ENCODE data around the gene SRGAP1.
"Not testable (repeated sequence)": the region's sequence is repeated elsewhere in the genome, so short reads cannot be mapped to it uniquely, and the experiment has no call there.

SRGAP1 gene

DNA sequence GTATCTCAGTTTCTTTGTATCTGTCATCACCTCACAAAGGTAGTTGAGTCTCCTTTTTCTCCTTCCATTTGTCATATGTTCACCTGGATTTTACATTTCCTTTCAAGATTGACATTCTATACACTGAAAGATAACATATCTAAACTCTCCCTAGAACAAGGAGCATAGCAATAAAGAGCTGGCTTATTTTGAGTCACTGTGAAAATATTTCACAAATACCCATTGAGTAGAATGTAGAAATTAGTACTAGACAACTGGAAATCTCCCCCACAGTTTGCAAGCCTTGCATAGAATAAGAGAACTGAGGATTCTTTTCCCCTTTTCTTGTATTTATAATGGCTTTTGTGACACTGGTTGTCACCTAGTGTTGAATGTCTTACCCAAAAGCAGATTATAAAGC, 266.4 kb downstream of the SRGAP1 start:
- no peaks in the 10 kb centered on the region for H3K4me1 ChIP-seq (ENCODE audit: control insufficient read depth in 1 of 2, insufficient read depth in 2 of 2, low read length in 2 of 2)

DNA sequence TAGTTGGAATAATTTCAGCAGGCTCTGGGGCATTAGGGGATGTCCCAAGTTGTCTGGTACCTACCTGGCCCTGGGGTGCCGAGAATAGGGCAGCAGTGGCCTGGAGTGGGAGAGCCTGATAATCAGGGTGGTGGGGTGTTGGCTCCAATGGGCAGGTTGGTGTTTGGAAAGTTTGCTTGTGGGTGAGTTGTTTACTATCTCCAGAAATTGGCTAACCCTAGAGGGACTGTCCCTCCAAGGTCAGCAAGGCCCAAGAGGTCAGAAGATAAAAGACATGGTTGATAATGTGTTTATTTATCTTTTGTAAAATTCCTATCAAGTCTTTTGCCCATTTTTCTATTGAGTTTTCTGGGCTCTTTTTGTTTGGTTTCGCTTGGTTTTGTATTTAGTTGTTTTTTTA, 272.5 kb downstream of the SRGAP1 start:
- Histone ChIP-seq H3K4me2 (ENCODE audit: low read length) (no peak overlapping the region), H3K36me3 (ENCODE audit: control insufficient read depth in 1 of 2, insufficient read depth in 2 of 2, low read length in 2 of 2) (no peaks in the 10 kb centered on the region), H4K12ac (ENCODE audit: low read depth, low read length) (no peak overlapping the region), H3K4me1 (ENCODE audit: control insufficient read depth in 1 of 2, insufficient read depth in 2 of 2, low read length in 2 of 2) (no peaks in the 10 kb centered on the region), H3K4ac (ENCODE audit: low read depth, low read length) (no peak overlapping the region), H2BK120ac (ENCODE audit: insufficient read depth, low read length, poor library complexity) (no peak overlapping the region), H3K18ac (ENCODE audit: low read length) (no peak overlapping the region), H2AK5ac (ENCODE audit: low read length) (no peak overlapping the region), H2BK12ac (ENCODE audit: low read length) (no peak overlapping the region), H2AFZ (ENCODE audit: insufficient read depth, low read length, poor library complexity) (no peak overlapping the region), H3K9ac (ENCODE audit: low read length) (peak overlapping the region; percentile 34), H3K27me3 (ENCODE audit: insufficient read depth, low read length) (no peaks in the 10 kb centered on the region), H3K27ac (ENCODE audit: low read depth, low read length) (no peak overlapping the region), H4K8ac (ENCODE audit: low read depth, low read length) (no peak overlapping the region), H3K79me2 (ENCODE audit: control insufficient read depth, insufficient read depth, low read length, poor library complexity) (no peaks in the 10 kb centered on the region), H3K9me3 (ENCODE audit: insufficient read depth, low read depth, low read length) (no peaks in the 10 kb centered on the region), H3K79me1 (ENCODE audit: low read length) (no peaks in the 10 kb centered on the region), H4K91ac (ENCODE audit: low read depth, low read length) (no peak overlapping the region), H3K14ac (ENCODE audit: low read length) (no peak overlapping the region), H3K4me3 (ENCODE audit: low read depth, low read length) (no peak overlapping the region), H3K23ac (ENCODE audit: low read length) (no peak overlapping the region), H2BK5ac (ENCODE audit: low read depth, low read length, poor library complexity) (no peak overlapping the region)
- WGBS (ENCODE audit: extremely low coverage, insufficient coverage, insufficient read length): no CpG with 5 or more reads among the region's 2 CpGs
- no peak for DNase-seq

More for the DNA sequence above, 266.4 kb downstream of the SRGAP1 start:
- Histone ChIP-seq H3K36me3 (ENCODE audit: control insufficient read depth in 1 of 2, insufficient read depth in 2 of 2, low read length in 2 of 2) (no peaks in the 10 kb centered on the region), H3K27ac (ENCODE audit: low read depth, low read length) (no peak overlapping the region), H3K23ac (ENCODE audit: low read length) (no peak overlapping the region), H2BK120ac (ENCODE audit: insufficient read depth, low read length, poor library complexity) (no peak overlapping the region), H3K79me1 (ENCODE audit: low read length) (no peaks in the 10 kb centered on the region), H3K14ac (ENCODE audit: low read length) (no peak overlapping the region), H2BK5ac (ENCODE audit: low read depth, low read length, poor library complexity) (no peak overlapping the region), H3K27me3 (ENCODE audit: insufficient read depth, low read length) (no peaks in the 10 kb centered on the region), H2AK5ac (ENCODE audit: low read length) (no peak overlapping the region), H4K91ac (ENCODE audit: low read depth, low read length) (no peak overlapping the region), H3K9ac (ENCODE audit: low read length) (no peak overlapping the region), H2BK12ac (ENCODE audit: low read length) (no peak overlapping the region), H4K8ac (ENCODE audit: low read depth, low read length) (no peak overlapping the region), H2AFZ (ENCODE audit: insufficient read depth, low read length, poor library complexity) (no peak overlapping the region), H3K79me2 (ENCODE audit: control insufficient read depth, insufficient read depth, low read length, poor library complexity) (no peaks in the 10 kb centered on the region), H3K4me2 (ENCODE audit: low read length) (no peak overlapping the region), H3K4me3 (ENCODE audit: low read depth, low read length) (no peak overlapping the region), H4K12ac (ENCODE audit: low read depth, low read length) (no peak overlapping the region), H3K9me3 (ENCODE audit: insufficient read depth, low read depth, low read length) (no peaks in the 10 kb centered on the region), H3K18ac (ENCODE audit: low read length) (no peak overlapping the region), H3K4ac (ENCODE audit: low read depth, low read length) (no peak overlapping the region)
- DNase-seq: peak in 1 of 2 donors; percentile 14

DNA sequence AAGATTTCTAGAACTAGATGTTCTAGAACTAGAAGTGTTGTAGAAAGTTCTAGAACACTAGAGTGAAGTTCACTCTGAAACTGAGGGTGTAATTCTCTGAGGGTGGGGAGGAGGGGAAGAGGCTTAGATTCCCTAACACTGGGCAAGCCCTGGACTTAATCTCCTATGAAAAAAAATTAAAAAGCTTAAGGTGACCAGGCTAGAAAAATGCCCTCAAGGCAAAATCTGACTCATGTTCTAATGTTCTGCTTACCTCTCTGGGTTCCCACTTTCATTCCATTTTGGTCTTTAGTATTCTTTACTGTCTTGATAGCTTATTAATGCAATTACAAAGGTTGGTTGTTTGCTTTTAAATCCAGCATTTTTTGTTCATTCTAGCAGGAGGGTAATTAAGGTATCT, 276.1 kb downstream of the SRGAP1 start:
- Histone ChIP-seq H3K4me1 (ENCODE audit: control insufficient read depth in 1 of 2, insufficient read depth in 2 of 2, low read length in 2 of 2) (no peaks in the 10 kb centered on the region), H3K27ac (ENCODE audit: low read depth, low read length) (no peak overlapping the region), H3K9ac (ENCODE audit: low read length) (no peak overlapping the region), H2AFZ (ENCODE audit: insufficient read depth, low read length, poor library complexity) (no peak overlapping the region), H3K14ac (ENCODE audit: low read length) (no peak overlapping the region), H3K79me2 (ENCODE audit: control insufficient read depth, insufficient read depth, low read length, poor library complexity) (no peaks in the 10 kb centered on the region), H3K9me3 (ENCODE audit: insufficient read depth, low read depth, low read length) (no peaks in the 10 kb centered on the region), H3K4me2 (ENCODE audit: low read length) (no peak overlapping the region), H4K91ac (ENCODE audit: low read depth, low read length) (no peak overlapping the region), H2BK12ac (ENCODE audit: low read length) (no peak overlapping the region), H3K79me1 (ENCODE audit: low read length) (no peaks in the 10 kb centered on the region), H3K4ac (ENCODE audit: low read depth, low read length) (no peak overlapping the region), H3K18ac (ENCODE audit: low read length) (no peak overlapping the region), H4K12ac (ENCODE audit: low read depth, low read length) (no peak overlapping the region), H3K36me3 (ENCODE audit: control insufficient read depth in 1 of 2, insufficient read depth in 2 of 2, low read length in 2 of 2) (no peaks in the 10 kb centered on the region), H2AK5ac (ENCODE audit: low read length) (no peak overlapping the region), H2BK5ac (ENCODE audit: low read depth, low read length, poor library complexity) (no peak overlapping the region), H3K4me3 (ENCODE audit: low read depth, low read length) (no peak overlapping the region), H4K8ac (ENCODE audit: low read depth, low read length) (no peak overlapping the region), H3K27me3 (ENCODE audit: insufficient read depth, low read length) (no peaks in the 10 kb centered on the region), H3K23ac (ENCODE audit: low read length) (no peak overlapping the region), H2BK120ac (ENCODE audit: insufficient read depth, low read length, poor library complexity) (no peak overlapping the region)
- DNase-seq: peak in 1 of 2 donors; percentile 76

DNA sequence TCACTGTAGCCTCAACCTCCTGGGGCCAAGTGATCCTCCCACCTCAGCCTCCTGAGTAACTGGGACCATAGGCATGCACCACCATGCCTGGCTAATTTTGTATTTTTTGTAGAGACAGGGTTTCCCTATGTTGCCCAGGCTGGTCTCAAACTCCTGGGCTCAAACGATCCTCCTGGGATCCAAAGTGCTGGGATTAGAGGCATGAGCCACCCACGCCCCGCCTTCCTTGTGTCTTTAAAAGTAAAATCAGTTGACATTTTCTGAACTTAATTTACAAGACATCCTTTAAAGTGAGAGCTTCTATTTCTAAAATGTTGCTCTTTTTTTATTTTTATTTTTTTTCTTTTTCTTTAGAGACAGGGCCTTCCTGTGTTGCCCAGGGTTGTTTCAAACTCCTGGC, 276.6 kb downstream of the SRGAP1 start:
- not testable (repeated sequence) for H3K79me1 ChIP-seq (ENCODE audit: low read length); H2BK120ac ChIP-seq (ENCODE audit: insufficient read depth, low read length, poor library complexity); H4K12ac ChIP-seq (ENCODE audit: low read depth, low read length); H2AFZ ChIP-seq (ENCODE audit: insufficient read depth, low read length, poor library complexity); H3K4ac ChIP-seq (ENCODE audit: low read depth, low read length); H3K14ac ChIP-seq (ENCODE audit: low read length); DNase-seq; H4K8ac ChIP-seq (ENCODE audit: low read depth, low read length); H3K9ac ChIP-seq (ENCODE audit: low read length); H3K27ac ChIP-seq (ENCODE audit: low read depth, low read length); H3K4me1 ChIP-seq (ENCODE audit: control insufficient read depth in 1 of 2, insufficient read depth in 2 of 2, low read length in 2 of 2); H3K4me3 ChIP-seq (ENCODE audit: low read depth, low read length); H3K36me3 ChIP-seq (ENCODE audit: control insufficient read depth in 1 of 2, insufficient read depth in 2 of 2, low read length in 2 of 2); H4K91ac ChIP-seq (ENCODE audit: low read depth, low read length); H2AK5ac ChIP-seq (ENCODE audit: low read length); H3K4me2 ChIP-seq (ENCODE audit: low read length); H2BK5ac ChIP-seq (ENCODE audit: low read depth, low read length, poor library complexity); H3K18ac ChIP-seq (ENCODE audit: low read length); H2BK12ac ChIP-seq (ENCODE audit: low read length); H3K9me3 ChIP-seq (ENCODE audit: insufficient read depth, low read depth, low read length); H3K23ac ChIP-seq (ENCODE audit: low read length); H3K27me3 ChIP-seq (ENCODE audit: insufficient read depth, low read length); H3K79me2 ChIP-seq (ENCODE audit: control insufficient read depth, insufficient read depth, low read length, poor library complexity)
- no CpG with 5 or more reads among the region's 3 CpGs for WGBS (ENCODE audit: extremely low coverage, insufficient coverage, insufficient read length)

DNA sequence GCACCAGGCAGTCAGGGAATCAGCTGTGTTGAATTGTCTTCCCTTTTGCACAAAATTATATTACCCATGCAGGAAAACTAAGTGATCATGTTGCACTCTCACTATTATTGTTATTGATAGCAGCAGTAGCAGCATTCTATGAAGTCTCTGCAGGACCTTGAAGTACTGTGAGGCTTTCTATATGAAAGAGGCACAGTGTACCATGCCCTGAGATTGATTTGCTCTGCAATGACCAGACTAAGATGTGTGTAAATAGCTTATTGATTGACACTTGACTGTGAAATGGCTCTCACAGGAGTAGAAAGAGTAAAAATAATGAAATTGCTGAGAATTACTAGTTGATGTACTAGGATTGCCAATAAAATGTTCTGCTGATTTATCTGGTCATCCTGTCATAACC, 277.7 kb downstream of the SRGAP1 start:
- Histone ChIP-seq H2AK5ac (ENCODE audit: low read length) (no peak overlapping the region), H3K23ac (ENCODE audit: low read length) (no peak overlapping the region), H3K27me3 (ENCODE audit: insufficient read depth, low read length) (no peaks in the 10 kb centered on the region), H4K8ac (ENCODE audit: low read depth, low read length) (no peak overlapping the region), H3K79me1 (ENCODE audit: low read length) (no peaks in the 10 kb centered on the region), H3K4ac (ENCODE audit: low read depth, low read length) (no peak overlapping the region), H2BK120ac (ENCODE audit: insufficient read depth, low read length, poor library complexity) (no peak overlapping the region), H4K91ac (ENCODE audit: low read depth, low read length) (no peak overlapping the region), H3K4me1 (ENCODE audit: control insufficient read depth in 1 of 2, insufficient read depth in 2 of 2, low read length in 2 of 2) (no peaks in the 10 kb centered on the region), H4K12ac (ENCODE audit: low read depth, low read length) (no peak overlapping the region), H2BK5ac (ENCODE audit: low read depth, low read length, poor library complexity) (no peak overlapping the region), H3K36me3 (ENCODE audit: control insufficient read depth in 1 of 2, insufficient read depth in 2 of 2, low read length in 2 of 2) (no peaks in the 10 kb centered on the region), H3K4me2 (ENCODE audit: low read length) (no peak overlapping the region), H2AFZ (ENCODE audit: insufficient read depth, low read length, poor library complexity) (no peak overlapping the region), H3K4me3 (ENCODE audit: low read depth, low read length) (no peak overlapping the region), H3K14ac (ENCODE audit: low read length) (no peak overlapping the region), H3K27ac (ENCODE audit: low read depth, low read length) (no peak overlapping the region), H2BK12ac (ENCODE audit: low read length) (no peak overlapping the region), H3K79me2 (ENCODE audit: control insufficient read depth, insufficient read depth, low read length, poor library complexity) (no peaks in the 10 kb centered on the region), H3K18ac (ENCODE audit: low read length) (no peak overlapping the region), H3K9ac (ENCODE audit: low read length) (no peak overlapping the region), H3K9me3 (ENCODE audit: insufficient read depth, low read depth, low read length) (no peaks in the 10 kb centered on the region)
- no peak for DNase-seq
